LNCAP (cell line): Measurements from ENCODE around the gene NSUN3.

ENCODE experiments used
- CTCF ChIP-seq: fragments of 450-650 bp; IDR thresholded peaks from 2 replicates; pipeline ENCODE4 v1.5.1; 2017; ENCODE audit warnings: mild to moderate bottlenecking

NSUN3 gene

GRCh38 chr3:94167796-94168195 is 104.9 kb downstream of the NSUN3 start:
- TF ChIP-seq CTCF, result no peak

GRCh38 chr3:94171954-94172353 is 109.1 kb downstream of the NSUN3 start:
- TF ChIP-seq CTCF, result no peak

GRCh38 chr3:94172695-94173310 is 109.9 kb downstream of the NSUN3 start:
- TF ChIP-seq CTCF, result no peak

- TF ChIP-seq CTCF, result no peak
These were observed 111.0 kb downstream of the NSUN3 start for GRCh38 chr3:94173673-94174434.

- TF ChIP-seq CTCF, result no peak
These were observed 112.8 kb downstream of the NSUN3 start for GRCh38 chr3:94175677-94176076.

GRCh38 chr3:94176988-94177745 is 114.3 kb downstream of the NSUN3 start:
- no peak for TF ChIP-seq CTCF
